Inferior parietal cortex (tissue), 1 donor: ENCODE measurements around the gene INTS4.
"Not testable (repeated sequence)": the region's sequence is repeated elsewhere in the genome, so short reads cannot be mapped to it uniquely, and the experiment has no call there.

Experiments used
- DNase-seq: peaks from one replicate; pipeline ENCODE4 v3.0.0-alpha.2; 2016; ENCODE audit errors: extremely low spot score

INTS4 gene

GRCh38 chr11:77943296-77943695 is 51.2 kb downstream of the INTS4 start:
- DNase-seq = not testable (repeated sequence)

GRCh38 chr11:77942465-77942864 is 52.0 kb downstream of the INTS4 start:
- not testable (repeated sequence) for DNase-seq

GRCh38 chr11:77933596-77933995 is 60.9 kb downstream of the INTS4 start:
- DNase-seq = not testable (repeated sequence)

- not testable (repeated sequence) for DNase-seq
Measured at GRCh38 chr11:77930334-77931208, 63.9 kb downstream of the INTS4 start.

GRCh38 chr11:77917713-77918112 is 76.8 kb downstream of the INTS4 start:
- DNase-seq = not testable (repeated sequence)

GRCh38 chr11:77914307-77914791 is 80.1 kb downstream of the INTS4 start:
- DNase-seq = peak; percentile 20

GRCh38 chr11:77913608-77914306 is 80.7 kb downstream of the INTS4 start:
- not testable (repeated sequence) for DNase-seq

- DNase-seq = not testable (repeated sequence)
Measured at GRCh38 chr11:77910828-77911227, 83.6 kb downstream of the INTS4 start.

GRCh38 chr11:77909277-77909676 is 85.2 kb downstream of the INTS4 start:
- no peak for DNase-seq

GRCh38 chr11:77908835-77909234 is 85.6 kb downstream of the INTS4 start:
- DNase-seq = no peak

GRCh38 chr11:77894949-77895348 is 99.5 kb downstream of the INTS4 start:
- DNase-seq = not testable (repeated sequence)

- not testable (repeated sequence) for DNase-seq
Measured at GRCh38 chr11:77891703-77892102, 102.8 kb downstream of the INTS4 start.

- not testable (repeated sequence) for DNase-seq
Measured at GRCh38 chr11:77891256-77891655, 103.2 kb downstream of the INTS4 start.

- not testable (repeated sequence) for DNase-seq
Measured at GRCh38 chr11:77890619-77891056, 103.8 kb downstream of the INTS4 start.

GRCh38 chr11:77890100-77890614 is 104.3 kb downstream of the INTS4 start:
- DNase-seq = not testable (repeated sequence)

GRCh38 chr11:77889045-77889444 is 105.4 kb downstream of the INTS4 start:
- DNase-seq = not testable (repeated sequence)

GRCh38 chr11:77886401-77886800 is 108.1 kb downstream of the INTS4 start:
- no peak for DNase-seq

- no peak for DNase-seq
Measured at GRCh38 chr11:77884829-77885190, 109.7 kb downstream of the INTS4 start.

- DNase-seq = no peak
Measured at GRCh38 chr11:77884186-77884828, 110.2 kb downstream of the INTS4 start.

GRCh38 chr11:77883775-77884174 is 110.7 kb downstream of the INTS4 start:
- no peak for DNase-seq

- no peak for DNase-seq
Measured at GRCh38 chr11:77882396-77882795, 112.1 kb downstream of the INTS4 start.

GRCh38 chr11:77879218-77879617 is 115.2 kb downstream of the INTS4 start:
- no peak for DNase-seq
